ENCODE data around the gene AR. TPM values are rescaled to one million over a fixed set of nuclear protein-coding genes. Genes with fewer than 3 reads are reported as not detected.

AR gene
- total RNA-seq, 1 donor, result 4.8 TPM

- no peak for TF ChIP-seq CTCF (IDR thresholded peaks at IDR 0.05; ENCODE audit: insufficient read depth, low read length)
- DNase-seq (ENCODE audit: low read depth), result no peak
These were observed 175.1 kb downstream of the AR start for GRCh38 chrX:67718926-67719325.

GRCh38 chrX:67720344-67720743 is 176.5 kb downstream of the AR start:
- DNase-seq (ENCODE audit: low read depth), result peak; percentile 50
- no peak for TF ChIP-seq CTCF (IDR thresholded peaks at IDR 0.05; ENCODE audit: insufficient read depth, low read length)
- H3K4me3 ChIP-seq (ENCODE audit: low read depth, low read length), result no peak overlapping the region

More at GRCh38 chrX:67718926-67719325, 175.1 kb downstream of the AR start:
- no peak overlapping the region for H3K4me3 ChIP-seq (ENCODE audit: low read depth, low read length)

- no peak overlapping the region for H3K4me3 ChIP-seq (ENCODE audit: low read depth, low read length)
- TF ChIP-seq CTCF (IDR thresholded peaks at IDR 0.05; ENCODE audit: insufficient read depth, low read length), result no peak
- no peak for DNase-seq (ENCODE audit: low read depth)
These were observed 177.5 kb downstream of the AR start for GRCh38 chrX:67721321-67721720.

GRCh38 chrX:67723580-67724351 is 179.9 kb downstream of the AR start:
- TF ChIP-seq CTCF (IDR thresholded peaks at IDR 0.05; ENCODE audit: insufficient read depth, low read length), result no peak
- DNase-seq (ENCODE audit: low read depth), result no peak

GRCh38 chrX:67724359-67725110 is 180.7 kb downstream of the AR start:
- peak; percentile 27 for DNase-seq (ENCODE audit: low read depth)
- no peak overlapping the region for H3K4me3 ChIP-seq (ENCODE audit: low read depth, low read length)
- TF ChIP-seq CTCF (IDR thresholded peaks at IDR 0.05; ENCODE audit: insufficient read depth, low read length), result no peak

More at GRCh38 chrX:67723580-67724351, 179.9 kb downstream of the AR start:
- H3K4me3 ChIP-seq (ENCODE audit: low read depth, low read length), result no peak overlapping the region

- TF ChIP-seq CTCF (IDR thresholded peaks at IDR 0.05; ENCODE audit: insufficient read depth, low read length), result no peak
- H3K4me3 ChIP-seq (ENCODE audit: low read depth, low read length), result no peak overlapping the region
- no peak for DNase-seq (ENCODE audit: low read depth)
These were observed 181.7 kb downstream of the AR start for GRCh38 chrX:67725471-67725870.

All from fibroblast of the aortic adventitia (primary cell).